ENCODE measurements around the gene ZDHHC11B. TPM values are rescaled to one million over a fixed set of nuclear protein-coding genes. Genes with fewer than 3 reads are reported as not detected.
"Not testable (repeated sequence)": the region's sequence is repeated elsewhere in the genome, so short reads cannot be mapped to it uniquely, and the experiment has no call there.

The ZDHHC11B gene
- total RNA-seq, 8 experiments from 2014 or later, result 0.24 to 8.6 (median 3.3) TPM; not detected in 1

GRCh38 chr5:680118-680795 lies 104.3 kb downstream of the ZDHHC11B start:
- no CpG with 5 or more reads among the region's 32 CpGs for WGBS, 10 experiments
- ATAC-seq (replicated peaks in 6 of 8), result peak in 1 of 8 experiments; percentile 25
- in situ Hi-C loops (cut with MboI; ENCODE audit: low pct_unique_long_range_greater_than_20kb in 2 of 9, low sequenced_read_pairs in 9 of 9, unreplicated experiment in 9 of 9), result not testable (repeated sequence)

GRCh38 chr5:679166-679895 lies 105.2 kb downstream of the ZDHHC11B start:
- no CpG with 5 or more reads among the region's 17 CpGs for WGBS, 10 experiments
- H3K4me1 ChIP-seq (replicated peaks in 1 of 2); ATAC-seq (replicated peaks in 6 of 8); H3K27ac ChIP-seq; H3K4me3 ChIP-seq; in situ Hi-C loops (cut with MboI; ENCODE audit: low pct_unique_long_range_greater_than_20kb in 2 of 9, low sequenced_read_pairs in 9 of 9, unreplicated experiment in 9 of 9): not testable (repeated sequence)

More at GRCh38 chr5:680118-680795, 104.3 kb downstream of the ZDHHC11B start:
- H3K4me1 ChIP-seq (replicated peaks in 1 of 2); H3K4me3 ChIP-seq; H3K27ac ChIP-seq: not testable (repeated sequence)

- 93% methylated on average over 3 of the region's 16 CpGs; no CpG with 5 or more reads in 9 of the 10 experiments for WGBS, 10 experiments
- peaks cover 0 to 16% of the 10 kb centered on the region in 2 donors for H3K4me1 ChIP-seq (replicated peaks in 1 of 2)
- ATAC-seq (replicated peaks in 6 of 8); in situ Hi-C loops (cut with MboI; ENCODE audit: low pct_unique_long_range_greater_than_20kb in 2 of 9, low sequenced_read_pairs in 9 of 9, unreplicated experiment in 9 of 9); H3K4me3 ChIP-seq; H3K27ac ChIP-seq: not testable (repeated sequence)
These were observed 106.0 kb downstream of the ZDHHC11B start for GRCh38 chr5:678521-678920.

- ATAC-seq (replicated peaks in 6 of 8), result no peak
- Histone ChIP-seq H3K4me3 (no peak overlapping the region), H3K4me1 (replicated peaks in 1 of 2) (peaks cover 11 to 24% of the 10 kb centered on the region in 2 donors), H3K27ac (no peak overlapping the region)
- 100% methylated on average over 2 of the region's 44 CpGs; no CpG with 5 or more reads in 9 of the 10 experiments for WGBS, 10 experiments
- in situ Hi-C loops (cut with MboI; ENCODE audit: low pct_unique_long_range_greater_than_20kb in 2 of 9, low sequenced_read_pairs in 9 of 9, unreplicated experiment in 9 of 9), result no loop called here
These were observed 107.1 kb downstream of the ZDHHC11B start for GRCh38 chr5:677131-678101.

GRCh38 chr5:676699-677076 lies 107.8 kb downstream of the ZDHHC11B start:
- in situ Hi-C loops (cut with MboI; ENCODE audit: low pct_unique_long_range_greater_than_20kb in 2 of 9, low sequenced_read_pairs in 9 of 9, unreplicated experiment in 9 of 9), result no loop called here
- 84 to 94% (median 92%) methylated on average over 13 to 36 of the region's 48 CpGs; no CpG with 5 or more reads in 6 of the 10 experiments for WGBS, 10 experiments
- ATAC-seq (replicated peaks in 6 of 8), result no peak

GRCh38 chr5:675871-676698 lies 108.4 kb downstream of the ZDHHC11B start:
- no peak overlapping the region for H3K27ac ChIP-seq
- 20 to 100% (median 73%) methylated on average over 1 to 10 of the region's 36 CpGs; no CpG with 5 or more reads in 3 of the 10 experiments for WGBS, 10 experiments
- H3K4me1 ChIP-seq (replicated peaks in 1 of 2), result peaks cover 16 to 32% of the 10 kb centered on the region in 2 donors
- ATAC-seq (replicated peaks in 6 of 8), result no peak
- H3K4me3 ChIP-seq, result no peak overlapping the region
- in situ Hi-C loops (cut with MboI; ENCODE audit: low pct_unique_long_range_greater_than_20kb in 2 of 9, low sequenced_read_pairs in 9 of 9, unreplicated experiment in 9 of 9), result no loop called here

More at GRCh38 chr5:676699-677076, 107.8 kb downstream of the ZDHHC11B start:
- H3K4me3 ChIP-seq, result no peak overlapping the region
- H3K27ac ChIP-seq, result no peak overlapping the region
- H3K4me1 ChIP-seq (replicated peaks in 1 of 2), result peaks cover 16 to 32% of the 10 kb centered on the region in 2 donors

GRCh38 chr5:675111-675870 lies 109.2 kb downstream of the ZDHHC11B start:
- no peak for ATAC-seq (replicated peaks in 6 of 8)
- H3K4me1 ChIP-seq (replicated peaks in 1 of 2), result peaks cover 16 to 32% of the 10 kb centered on the region in 2 donors
- H3K4me3 ChIP-seq, result no peak overlapping the region
- in situ Hi-C loops (cut with MboI; ENCODE audit: low pct_unique_long_range_greater_than_20kb in 2 of 9, low sequenced_read_pairs in 9 of 9, unreplicated experiment in 9 of 9), result no loop called here
- no peak overlapping the region for H3K27ac ChIP-seq
- WGBS, 10 experiments, result 90% methylated on average over 2 of the region's 20 CpGs; no CpG with 5 or more reads in 9 of the 10 experiments

- Histone ChIP-seq H3K4me3 (no peak overlapping the region), H3K4me1 (replicated peaks in 1 of 2) (peaks cover 16 to 32% of the 10 kb centered on the region in 2 donors), H3K27ac (no peak overlapping the region)
- in situ Hi-C loops (cut with MboI; ENCODE audit: low pct_unique_long_range_greater_than_20kb in 2 of 9, low sequenced_read_pairs in 9 of 9, unreplicated experiment in 9 of 9), result loop anchor here in 2 of 9 experiments (25.0 kb wide), 1 partner anchor 213 kb away; the partner anchor contains the start of genes BRD9 (in 2 of the 2) and TRIP13 (in 2 of the 2)
- ATAC-seq (replicated peaks in 6 of 8), result peak in 2 of 8 experiments; percentile 5 to 31
- WGBS, 10 experiments, result no CpG with 5 or more reads among the region's 7 CpGs
These were observed 109.9 kb downstream of the ZDHHC11B start for GRCh38 chr5:674630-675011.

GRCh38 chr5:673831-674629 lies 110.5 kb downstream of the ZDHHC11B start:
- Histone ChIP-seq H3K27ac (no peak overlapping the region), H3K4me3 (no peak overlapping the region), H3K4me1 (replicated peaks in 1 of 2) (peaks cover 16 to 32% of the 10 kb centered on the region in 2 donors)
- peak in 2 of 8 experiments; percentile 1 to 5 for ATAC-seq (replicated peaks in 6 of 8)
- in situ Hi-C loops (cut with MboI; ENCODE audit: low pct_unique_long_range_greater_than_20kb in 2 of 9, low sequenced_read_pairs in 9 of 9, unreplicated experiment in 9 of 9), result loop anchor here in 2 of 9 experiments (25.0 kb wide), 1 partner anchor 213 kb away; the partner anchor contains the start of genes BRD9 (in 2 of the 2) and TRIP13 (in 2 of the 2)
- WGBS, 10 experiments, result 66 to 100% (median 89%) methylated on average over 3 to 7 of the region's 27 CpGs; no CpG with 5 or more reads in 6 of the 10 experiments

- 3 to 32% methylated on average over 6 to 7 of the region's 19 CpGs; no CpG with 5 or more reads in 8 of the 10 experiments for WGBS, 10 experiments
- no peak for ATAC-seq (replicated peaks in 6 of 8)
- peaks cover 16 to 32% of the 10 kb centered on the region in 2 donors for H3K4me1 ChIP-seq (replicated peaks in 1 of 2)
- in situ Hi-C loops (cut with MboI; ENCODE audit: low pct_unique_long_range_greater_than_20kb in 2 of 9, low sequenced_read_pairs in 9 of 9, unreplicated experiment in 9 of 9), result loop anchor here in 2 of 9 experiments (25.0 kb wide), 1 partner anchor 214 kb away; the partner anchor contains the start of genes BRD9 (in 2 of the 2) and TRIP13 (in 2 of the 2)
- no peak overlapping the region for H3K27ac ChIP-seq
- no peak overlapping the region for H3K4me3 ChIP-seq
These were observed 111.2 kb downstream of the ZDHHC11B start for GRCh38 chr5:673161-673830.
